Measurements from ENCODE around the gene ANGEL1.

- TF ChIP-seq SPI1 (IDR thresholded peaks at IDR 0.05; ENCODE audit: borderline replicate concordance, low read depth) (no peak), CTCF (IDR thresholded peaks at IDR 0.05; ENCODE audit: insufficient read depth, low read length) (peak; percentile 31), POLR2AphosphoS5 (IDR thresholded peaks at IDR 0.05; ENCODE audit: low read depth) (no peak)
These were observed 27.8 kb downstream of the ANGEL1 start for GRCh38 chr14:76784881-76785280.
